CD1c-positive myeloid dendritic cell (primary cell): ENCODE measurements around the gene SCAMP3.
A peak's percentile ranks its signal among the peaks of the same experiment; 100 is the strongest.
"Not testable (repeated sequence)": the region's sequence is repeated elsewhere in the genome, so short reads cannot be mapped to it uniquely, and the experiment has no call there.

Experiments
- DNase-seq: peaks from one replicate; pipeline ENCODE4 v3.0.0-alpha.2; 2016; ENCODE audit errors: extremely low spot score

Gene SCAMP3

DNA sequence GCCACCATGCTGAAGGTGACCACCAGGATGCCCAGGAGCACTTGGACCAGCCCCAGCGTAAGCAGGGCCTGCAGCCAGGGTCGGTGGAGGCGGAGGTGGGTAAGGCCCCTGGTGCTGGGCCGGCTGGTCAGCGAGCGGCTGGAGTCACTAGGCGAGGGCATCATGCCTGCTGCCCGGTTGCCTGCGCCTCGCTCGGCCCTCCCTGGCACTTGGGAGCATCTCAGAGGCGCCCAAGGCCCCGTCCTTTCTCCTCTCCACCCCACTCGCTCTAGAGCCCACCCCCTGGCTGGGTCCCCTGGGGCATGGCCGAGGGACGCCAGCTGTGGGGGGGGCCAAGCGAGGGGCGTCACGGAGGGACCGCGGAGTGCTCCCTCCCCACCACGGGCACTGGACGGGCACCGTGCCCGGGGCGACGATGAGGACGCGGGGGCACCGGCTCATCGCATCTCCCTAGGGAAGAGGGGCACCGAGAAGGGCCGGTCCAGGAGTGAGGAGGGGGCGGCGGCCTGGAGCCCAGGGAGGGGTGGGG lies 7.4 kb downstream of the SCAMP3 start:
- no peak for DNase-seq

GRCh38 chr1:155254228-155254713 lies 7.9 kb downstream of the SCAMP3 start:
- DNase-seq: no peak

- DNase-seq: no peak
Measured at GRCh38 chr1:155253797-155254196, 8.4 kb downstream of the SCAMP3 start.

GRCh38 chr1:155253208-155253607 lies 9.0 kb downstream of the SCAMP3 start:
- DNase-seq: no peak

GRCh38 chr1:155251566-155251965 lies 10.6 kb downstream of the SCAMP3 start:
- no peak for DNase-seq

GRCh38 chr1:155250633-155251449 lies 11.3 kb downstream of the SCAMP3 start:
- DNase-seq: peak; percentile 97

DNA sequence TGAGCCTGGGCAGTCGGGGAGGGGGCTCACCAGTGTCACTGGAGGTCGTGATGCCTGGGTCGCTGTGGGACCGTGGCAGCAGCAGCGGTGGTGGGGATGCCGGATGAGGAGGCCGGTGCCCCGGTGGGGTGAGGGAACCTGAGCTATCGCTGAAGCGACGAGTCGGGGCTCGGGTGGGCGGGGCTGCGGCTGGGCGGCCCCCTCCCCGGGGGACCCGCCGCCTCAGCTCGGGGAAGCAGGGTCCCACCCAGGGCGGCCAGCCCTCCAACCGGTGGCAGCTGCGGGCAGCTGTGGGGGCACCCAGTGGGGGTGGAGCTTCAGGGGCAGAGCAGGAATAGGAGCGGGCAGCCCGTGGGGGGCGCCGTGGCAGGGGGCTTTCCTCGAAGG lies 11.9 kb downstream of the SCAMP3 start:
- no peak for DNase-seq

GRCh38 chr1:155247667-155248553 lies 14.2 kb downstream of the SCAMP3 start:
- no peak for DNase-seq

DNA sequence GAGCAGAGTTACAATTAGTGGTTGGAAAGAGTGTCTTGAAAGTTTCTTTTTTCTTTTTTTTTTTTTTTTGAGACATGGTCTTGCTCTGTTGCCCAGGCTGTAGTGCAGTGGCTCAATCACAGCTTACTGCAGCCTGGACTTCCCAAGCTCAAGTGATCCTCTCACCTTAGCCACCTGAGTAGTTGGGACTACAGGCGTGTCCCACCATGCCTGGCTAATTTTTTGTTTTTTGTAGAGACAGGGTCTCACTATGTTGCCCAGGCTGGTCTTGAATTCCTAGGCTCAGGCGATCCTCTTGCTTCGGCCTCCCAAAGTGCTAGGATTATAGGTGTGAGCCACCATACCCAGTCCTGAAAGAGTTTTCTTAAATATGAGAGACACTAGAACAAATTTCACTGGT lies 15.4 kb downstream of the SCAMP3 start:
- DNase-seq: not testable (repeated sequence)

- DNase-seq: no peak
Measured at GRCh38 chr1:155245163-155245524, 17.0 kb downstream of the SCAMP3 start.

DNA sequence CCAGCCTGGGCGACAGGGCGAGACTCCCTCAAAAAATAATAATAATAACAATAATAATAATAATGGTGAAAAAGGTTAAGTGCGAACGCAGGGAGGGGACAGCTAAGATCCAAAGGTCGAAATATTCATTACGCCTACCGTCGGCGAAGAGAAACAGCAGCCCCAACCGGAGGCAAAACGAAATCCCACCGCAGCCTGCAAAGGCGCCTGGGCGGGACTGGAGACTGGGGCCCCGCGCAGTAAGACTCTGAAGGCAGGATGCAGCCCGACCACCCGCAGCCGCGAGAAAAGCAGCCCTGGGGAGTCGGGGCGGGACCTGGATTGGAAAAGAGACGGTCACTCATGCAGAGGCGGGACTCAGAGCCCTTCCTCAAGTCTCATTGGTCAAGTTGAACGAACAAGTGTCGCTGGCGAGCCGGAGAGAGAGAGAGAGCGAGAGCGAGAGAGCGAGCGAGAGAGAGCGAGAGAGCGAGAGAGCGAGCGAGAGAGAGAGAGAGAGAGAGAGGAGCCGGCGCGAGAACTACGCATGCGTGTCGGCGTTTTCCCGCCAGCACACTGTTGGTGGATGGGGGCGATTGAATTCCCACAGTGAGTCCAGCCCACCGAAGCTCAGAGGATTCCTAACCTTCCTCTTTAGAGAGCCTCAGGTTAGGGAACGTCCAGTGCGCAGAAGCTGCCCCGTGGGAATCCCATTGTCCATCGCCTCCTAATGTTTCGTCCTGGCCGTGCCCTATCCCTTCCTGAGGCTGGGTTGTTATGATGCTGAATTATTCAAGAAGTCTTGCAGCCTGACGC lies 17.6 kb downstream of the SCAMP3 start:
- peak; percentile 94 for DNase-seq

- DNase-seq: no peak
Measured at GRCh38 chr1:155242805-155243358, 19.3 kb downstream of the SCAMP3 start.

DNA sequence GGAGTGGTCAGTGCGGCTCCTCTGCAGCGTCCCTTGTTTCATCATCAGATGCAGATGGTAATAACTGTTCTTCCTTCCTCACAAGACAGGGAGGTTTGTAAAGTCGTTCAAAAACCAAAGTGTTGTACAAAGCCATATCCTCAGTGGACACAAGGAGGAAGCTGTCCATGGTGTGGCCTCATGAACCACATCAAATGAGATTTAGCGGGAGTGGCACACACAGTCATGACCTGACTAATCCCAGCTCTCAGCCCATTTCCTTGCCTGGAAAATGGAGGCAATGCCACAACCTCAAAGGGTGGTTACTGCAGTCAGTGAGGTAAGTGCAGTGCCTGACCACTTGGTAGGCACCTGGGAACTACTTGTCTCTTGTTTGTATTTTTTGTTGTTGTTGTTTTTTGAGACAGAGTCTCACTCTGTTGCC lies 20.3 kb downstream of the SCAMP3 start:
- peak; percentile 81 for DNase-seq

GRCh38 chr1:155241069-155241679 lies 21.0 kb downstream of the SCAMP3 start:
- DNase-seq: peak; percentile 89

- DNase-seq: no peak
Measured at GRCh38 chr1:155236451-155236850, 25.7 kb downstream of the SCAMP3 start.

GRCh38 chr1:155235375-155235774 lies 26.8 kb downstream of the SCAMP3 start:
- DNase-seq: not testable (repeated sequence)

DNA sequence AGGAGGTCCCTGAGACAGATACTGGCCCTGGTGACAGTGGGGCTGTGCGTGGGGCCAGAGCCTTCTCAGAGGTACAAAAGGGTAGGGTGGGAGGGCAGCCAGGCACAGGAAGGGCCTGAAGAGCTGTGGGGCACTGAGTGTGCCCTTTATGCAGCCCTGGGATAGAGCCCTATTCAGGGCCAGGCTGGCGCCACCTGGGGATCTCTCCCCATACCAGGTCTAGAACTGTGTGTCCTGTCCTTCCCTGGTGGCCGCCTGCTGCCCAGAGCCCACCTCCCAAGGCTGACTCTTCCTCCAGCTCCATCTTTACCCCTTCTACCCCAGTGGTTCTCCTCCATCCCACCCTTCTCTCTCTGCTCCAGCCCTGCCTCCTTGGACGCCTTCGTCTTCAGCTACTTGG lies 28.7 kb downstream of the SCAMP3 start:
- DNase-seq: not testable (repeated sequence)

- not testable (repeated sequence) for DNase-seq
Measured at GRCh38 chr1:155232001-155232978, 29.9 kb downstream of the SCAMP3 start.

DNA sequence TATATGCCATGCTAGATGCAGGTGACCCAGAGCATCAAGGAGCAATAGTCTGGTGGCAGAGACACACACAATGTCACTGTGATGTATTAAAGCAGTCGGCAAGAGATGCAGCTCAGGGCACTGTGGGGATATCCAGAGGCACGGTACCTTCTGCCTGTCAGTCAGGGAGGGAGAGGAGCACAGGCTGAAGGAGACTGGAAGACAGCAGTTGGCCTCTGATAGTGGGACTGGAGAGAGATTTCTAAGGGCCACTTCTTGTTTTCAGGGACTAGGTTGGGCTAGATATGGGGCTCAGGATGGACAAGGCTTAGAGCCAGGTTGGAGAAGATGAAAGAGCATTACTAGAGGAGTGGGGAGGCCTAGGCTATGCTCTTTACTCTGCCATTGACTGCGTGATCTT lies 30.9 kb downstream of the SCAMP3 start:
- DNase-seq: not testable (repeated sequence)

GRCh38 chr1:155228096-155228427 lies 34.1 kb downstream of the SCAMP3 start:
- no peak for DNase-seq
